ENCODE measurements around the gene TCTN1. TPM values are rescaled to one million over a fixed set of nuclear protein-coding genes. Genes with fewer than 3 reads are reported as not detected.
A peak's percentile ranks its signal among the peaks of the same experiment; 100 is the strongest.

TCTN1 gene
- total RNA-seq, 4 donors from 2014 or later: 28.5 to 71.2 (median 35.1) TPM

- Histone ChIP-seq H3K36me3 (peaks cover 0 to 4% (median 0%) of the 10 kb centered on the region in 4 donors), H3K27ac (no peak overlapping the region), H3K27me3 (no peaks in the 10 kb centered on the region), H3K4me3 (no peak overlapping the region), H3K4me1 (no peaks in the 10 kb centered on the region), H3K9me3 (peaks cover 0 to 9% of the 10 kb centered on the region in 2 donors)
- no peak for DNase-seq
- TF ChIP-seq, protein P1, sequence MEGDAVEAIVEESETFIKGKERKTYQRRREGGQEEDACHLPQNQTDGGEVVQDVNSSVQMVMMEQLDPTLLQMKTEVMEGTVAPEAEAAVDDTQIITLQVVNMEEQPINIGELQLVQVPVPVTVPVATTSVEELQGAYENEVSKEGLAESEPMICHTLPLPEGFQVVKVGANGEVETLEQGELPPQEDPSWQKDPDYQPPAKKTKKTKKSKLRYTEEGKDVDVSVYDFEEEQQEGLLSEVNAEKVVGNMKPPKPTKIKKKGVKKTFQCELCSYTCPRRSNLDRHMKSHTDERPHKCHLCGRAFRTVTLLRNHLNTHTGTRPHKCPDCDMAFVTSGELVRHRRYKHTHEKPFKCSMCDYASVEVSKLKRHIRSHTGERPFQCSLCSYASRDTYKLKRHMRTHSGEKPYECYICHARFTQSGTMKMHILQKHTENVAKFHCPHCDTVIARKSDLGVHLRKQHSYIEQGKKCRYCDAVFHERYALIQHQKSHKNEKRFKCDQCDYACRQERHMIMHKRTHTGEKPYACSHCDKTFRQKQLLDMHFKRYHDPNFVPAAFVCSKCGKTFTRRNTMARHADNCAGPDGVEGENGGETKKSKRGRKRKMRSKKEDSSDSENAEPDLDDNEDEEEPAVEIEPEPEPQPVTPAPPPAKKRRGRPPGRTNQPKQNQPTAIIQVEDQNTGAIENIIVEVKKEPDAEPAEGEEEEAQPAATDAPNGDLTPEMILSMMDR (IDR thresholded peaks at IDR 0.05): no peak
- no peak for TF ChIP-seq POLR2A (IDR thresholded peaks at IDR 0.05)
- no peak for TF ChIP-seq POLR2AphosphoS5 (IDR thresholded peaks at IDR 0.05)
- TF ChIP-seq EP300 (IDR thresholded peaks at IDR 0.05; ENCODE audit: low read depth): no peak
- intact Hi-C loops (cut with DNase I; ENCODE audit: low total_unique reads) (no loop called here), in situ Hi-C loops (cut with MboI; ENCODE audit: low pct_ligation_motif_present in 1 of 4, low pct_unique_long_range_greater_than_20kb in 1 of 4, low sequenced_read_pairs in 3 of 4) (no loop called here)
- WGBS, 2 donors (ENCODE audit: low coverage in 1 of 2): 86 to 96% methylated on average over 5 to 12 of the region's 12 CpGs
These were observed 54.7 kb downstream of the TCTN1 start for GRCh38 chr12:110668480-110669192.

- H3K27ac ChIP-seq: peak overlapping the region in 1 of 4 donors; percentile 6
- intact Hi-C loops (cut with DNase I; ENCODE audit: low total_unique reads) (no loop called here), in situ Hi-C loops (cut with MboI; ENCODE audit: low pct_ligation_motif_present in 1 of 4, low pct_unique_long_range_greater_than_20kb in 1 of 4, low sequenced_read_pairs in 3 of 4) (no loop called here)
- DNase-seq: no peak
- H3K36me3 ChIP-seq: peaks cover 0 to 4% (median 0%) of the 10 kb centered on the region in 4 donors
- H3K4me1 ChIP-seq: no peaks in the 10 kb centered on the region
- WGBS, 2 donors (ENCODE audit: low coverage in 1 of 2): 40 to 52% methylated on average over 4 to 5 of the region's 5 CpGs
- no peak for TF ChIP-seq POLR2A (IDR thresholded peaks at IDR 0.05)
- H3K9me3 ChIP-seq: peaks cover 0 to 9% of the 10 kb centered on the region in 2 donors
- no peak overlapping the region for H3K4me3 ChIP-seq
- H3K27me3 ChIP-seq: no peaks in the 10 kb centered on the region
These were observed 55.2 kb downstream of the TCTN1 start for GRCh38 chr12:110669193-110669502.

- H3K9me3 ChIP-seq: peaks cover 0 to 6% of the 10 kb centered on the region in 2 donors
- in situ Hi-C loops (cut with MboI; ENCODE audit: low pct_ligation_motif_present in 1 of 4, low pct_unique_long_range_greater_than_20kb in 1 of 4, low sequenced_read_pairs in 3 of 4): no loop called here
These were observed 56.3 kb downstream of the TCTN1 start for GRCh38 chr12:110670161-110670701.

GRCh38 chr12:110676171-110676570, 62.2 kb downstream of the TCTN1 start:
- TF ChIP-seq POLR2AphosphoS5 (IDR thresholded peaks at IDR 0.05) (no peak), EP300 (IDR thresholded peaks at IDR 0.05; ENCODE audit: low read depth) (no peak), POLR2A (IDR thresholded peaks at IDR 0.05) (no peak)
- TF ChIP-seq, protein P1 (IDR thresholded peaks at IDR 0.05): no peak
- Histone ChIP-seq H3K27me3 (no peaks in the 10 kb centered on the region), H3K4me1 (peaks cover 0 to 7% (median 0%) of the 10 kb centered on the region in 4 donors), H3K9me3 (no peaks in the 10 kb centered on the region), H3K27ac (no peak overlapping the region), H3K36me3 (no peaks in the 10 kb centered on the region), H3K4me3 (no peak overlapping the region)
- WGBS, 2 donors (ENCODE audit: low coverage in 1 of 2): 86 to 100% methylated on average over 1 to 4 of the region's 4 CpGs
- no peak for DNase-seq
- in situ Hi-C loops (cut with MboI; ENCODE audit: low pct_ligation_motif_present in 1 of 4, low pct_unique_long_range_greater_than_20kb in 1 of 4, low sequenced_read_pairs in 3 of 4) (no loop called here), intact Hi-C loops (cut with DNase I; ENCODE audit: low total_unique reads) (loop anchor here (2.0 kb wide), 1 partner anchor 521 kb away; no protein-coding TSS in a partner anchor)

More at GRCh38 chr12:110670161-110670701, 56.3 kb downstream of the TCTN1 start:
- no peak overlapping the region for H3K4me3 ChIP-seq
- no peaks in the 10 kb centered on the region for H3K4me1 ChIP-seq
- no peak for TF ChIP-seq POLR2A (IDR thresholded peaks at IDR 0.05)
- TF ChIP-seq POLR2AphosphoS5 (IDR thresholded peaks at IDR 0.05): no peak
- no peak for TF ChIP-seq EP300 (IDR thresholded peaks at IDR 0.05; ENCODE audit: low read depth)
- TF ChIP-seq, protein P1 (IDR thresholded peaks at IDR 0.05): no peak
- no peaks in the 10 kb centered on the region for H3K27me3 ChIP-seq
- DNase-seq: no peak
- H3K27ac ChIP-seq: no peak overlapping the region
- 35 to 55% methylated on average over 4 of the region's 4 CpGs for WGBS, 2 donors (ENCODE audit: low coverage in 1 of 2)
- H3K36me3 ChIP-seq: no peaks in the 10 kb centered on the region
- intact Hi-C loops (cut with DNase I; ENCODE audit: low total_unique reads): no loop called here
